ENCODE data around the gene MLXIP. TPM values are rescaled to one million over a fixed set of nuclear protein-coding genes. Genes with fewer than 3 reads are reported as not detected.

Gene MLXIP
- total RNA-seq, 2 experiments from 2014 or later: 17.7 to 26.4 TPM

GRCh38 chr12:122152754-122153153 is 74.2 kb downstream of the MLXIP start:
- no peak for DNase-seq
- Mint-ChIP-seq H3K36me3 (ENCODE audit: low read depth) (no peaks in the 10 kb centered on the region), H3K27me3 (no peaks in the 10 kb centered on the region), H3K9me3 (ENCODE audit: low read depth) (no peaks in the 10 kb centered on the region), H3K27ac (no peak overlapping the region), H3K4me1 (peaks cover 2% of the 10 kb centered on the region), H3K4me3 (no peak overlapping the region)
- POLR2A ChIA-PET: no interaction called here
- no peak for ATAC-seq
- intact Hi-C loops (cut with DNase I, micrococcal nuclease): no loop called here
- CTCF ChIA-PET: no interaction called here

- CTCF ChIA-PET: interaction anchor here (1.2 kb wide), 1 partner anchor 32 kb away, joined by 4 read pairs; no protein-coding TSS in a partner anchor
- Mint-ChIP-seq H3K9me3 (ENCODE audit: low read depth) (no peaks in the 10 kb centered on the region), H3K27ac (no peak overlapping the region), H3K4me1 (no peaks in the 10 kb centered on the region), H3K27me3 (no peaks in the 10 kb centered on the region), H3K36me3 (ENCODE audit: low read depth) (no peaks in the 10 kb centered on the region), H3K4me3 (no peak overlapping the region)
- intact Hi-C loops (cut with DNase I, micrococcal nuclease): loop anchor here in 1 of 2 experiments (5.0 kb wide), 1 partner anchor 37 kb away; no protein-coding TSS in a partner anchor
- DNase-seq: no peak
- POLR2A ChIA-PET: no interaction called here
- no peak for ATAC-seq
Observed at GRCh38 chr12:122155705-122156104, 77.1 kb downstream of the MLXIP start.

- Mint-ChIP-seq H3K36me3 (ENCODE audit: low read depth) (no peaks in the 10 kb centered on the region), H3K4me1 (peaks cover 8% of the 10 kb centered on the region), H3K27me3 (no peaks in the 10 kb centered on the region), H3K27ac (no peak overlapping the region), H3K9me3 (ENCODE audit: low read depth) (no peaks in the 10 kb centered on the region), H3K4me3 (no peak overlapping the region)
- intact Hi-C loops (cut with DNase I, micrococcal nuclease): loop anchor here in 1 of 2 experiments (5.0 kb wide), 1 partner anchor 34 kb away; no protein-coding TSS in a partner anchor
- ATAC-seq (no peak), DNase-seq (no peak)
- POLR2A ChIA-PET: no interaction called here
- CTCF ChIA-PET: no interaction called here
Observed at GRCh38 chr12:122158700-122159285, 80.2 kb downstream of the MLXIP start.

DNA sequence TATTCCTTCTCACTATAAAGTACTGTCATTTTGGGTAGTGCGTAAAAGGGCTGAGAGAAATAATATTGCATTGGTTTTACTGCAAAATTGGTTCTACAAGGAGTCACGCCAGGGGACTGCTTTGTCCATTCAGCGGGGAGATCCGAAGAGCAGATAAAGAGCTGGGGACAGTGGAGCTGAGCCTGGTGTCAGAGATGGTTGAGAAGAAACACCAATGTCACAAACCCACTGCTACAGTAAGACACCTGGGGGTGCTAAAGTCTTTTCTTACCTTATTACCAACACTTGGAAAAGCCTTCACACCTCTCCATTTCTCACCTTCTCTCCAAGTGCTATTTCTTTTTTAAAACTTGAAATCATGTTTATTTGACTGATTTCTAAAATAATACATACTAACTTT is 81.3 kb downstream of the MLXIP start:
- no peaks in the 10 kb centered on the region for H3K36me3 Mint-ChIP-seq (ENCODE audit: low read depth)
- intact Hi-C loops (cut with DNase I, micrococcal nuclease): loop anchor here (1.0 to 5.0 kb wide), 2 partner anchors 31 to 32 kb away; no protein-coding TSS in a partner anchor
- CTCF ChIA-PET: no interaction called here
- peaks cover 2% of the 10 kb centered on the region for H3K27me3 Mint-ChIP-seq
- ATAC-seq (no peak), DNase-seq (no peak)
- no peak overlapping the region for H3K27ac Mint-ChIP-seq
- peaks cover 8% of the 10 kb centered on the region for H3K4me1 Mint-ChIP-seq
- H3K4me3 Mint-ChIP-seq: no peak overlapping the region
- H3K9me3 Mint-ChIP-seq (ENCODE audit: low read depth): no peaks in the 10 kb centered on the region
- POLR2A ChIA-PET: no interaction called here

DNA sequence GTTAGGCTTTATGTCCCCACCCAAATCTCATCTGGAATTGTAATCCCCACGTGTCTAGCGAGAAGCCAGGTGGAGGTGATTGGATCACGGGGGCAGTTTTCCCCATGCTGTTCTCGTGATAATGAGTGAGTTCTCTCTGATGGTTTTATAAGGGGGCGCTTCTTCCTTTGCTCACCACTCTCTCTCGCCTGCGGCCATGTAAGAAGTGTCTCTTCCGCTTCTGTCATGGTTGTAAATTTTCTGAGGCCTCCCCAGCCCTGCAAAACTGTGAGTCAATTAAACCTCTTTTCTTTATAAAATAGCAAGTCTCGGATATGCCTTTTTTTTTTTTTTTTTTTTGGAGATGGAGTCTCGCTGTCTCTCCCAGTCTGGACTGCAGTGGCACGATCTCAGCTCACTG is 82.2 kb downstream of the MLXIP start:
- Mint-ChIP-seq H3K4me3 (no peak overlapping the region), H3K27me3 (peaks cover 4% of the 10 kb centered on the region), H3K36me3 (ENCODE audit: low read depth) (no peaks in the 10 kb centered on the region), H3K4me1 (peaks cover 8% of the 10 kb centered on the region), H3K27ac (no peak overlapping the region), H3K9me3 (ENCODE audit: low read depth) (no peaks in the 10 kb centered on the region)
- no peak for DNase-seq
- intact Hi-C loops (cut with DNase I, micrococcal nuclease): loop anchor here in 1 of 2 experiments (1.0 kb wide), 1 partner anchor 31 kb away; no protein-coding TSS in a partner anchor
- no peak for ATAC-seq
- POLR2A ChIA-PET: no interaction called here
- CTCF ChIA-PET: interaction anchor here (0.7 kb wide), 1 partner anchor 776 kb away, joined by 3 read pairs; no protein-coding TSS in a partner anchor

DNA sequence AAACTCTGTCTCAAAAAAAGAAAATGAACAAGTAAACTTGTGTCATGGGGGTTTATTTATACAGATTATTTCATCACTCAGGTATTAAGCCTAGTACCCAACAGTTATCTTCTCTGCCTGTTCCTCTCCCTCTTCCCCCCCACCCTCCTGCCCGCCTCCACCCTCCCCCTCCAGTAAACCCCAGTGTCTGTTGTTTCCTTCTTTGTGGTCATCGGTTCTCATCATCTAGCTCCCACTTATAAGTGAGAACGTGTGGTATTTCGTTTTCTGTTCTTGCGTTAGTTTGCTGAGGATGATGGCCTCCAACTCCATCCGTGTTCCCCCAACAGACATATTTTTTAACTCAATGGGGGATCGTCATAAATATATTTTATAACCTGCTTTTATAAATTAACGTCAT is 83.1 kb downstream of the MLXIP start:
- Mint-ChIP-seq H3K4me3 (no peak overlapping the region), H3K9me3 (ENCODE audit: low read depth) (no peaks in the 10 kb centered on the region), H3K27ac (no peak overlapping the region), H3K4me1 (peaks cover 12% of the 10 kb centered on the region), H3K36me3 (ENCODE audit: low read depth) (no peaks in the 10 kb centered on the region), H3K27me3 (peaks cover 4% of the 10 kb centered on the region)
- ATAC-seq: peak; percentile 25
- intact Hi-C loops (cut with DNase I, micrococcal nuclease): no loop called here
- DNase-seq: peak; percentile 24
- CTCF ChIA-PET: interaction anchor here (0.6 to 1.0 kb wide), 2 partner anchors 141 to 609 kb away, joined by 3 to 4 read pairs; no protein-coding TSS in a partner anchor
- POLR2A ChIA-PET: interaction anchor here (0.6 kb wide), 1 partner anchor 79 kb away, joined by 3 read pairs; no protein-coding TSS in a partner anchor

DNA sequence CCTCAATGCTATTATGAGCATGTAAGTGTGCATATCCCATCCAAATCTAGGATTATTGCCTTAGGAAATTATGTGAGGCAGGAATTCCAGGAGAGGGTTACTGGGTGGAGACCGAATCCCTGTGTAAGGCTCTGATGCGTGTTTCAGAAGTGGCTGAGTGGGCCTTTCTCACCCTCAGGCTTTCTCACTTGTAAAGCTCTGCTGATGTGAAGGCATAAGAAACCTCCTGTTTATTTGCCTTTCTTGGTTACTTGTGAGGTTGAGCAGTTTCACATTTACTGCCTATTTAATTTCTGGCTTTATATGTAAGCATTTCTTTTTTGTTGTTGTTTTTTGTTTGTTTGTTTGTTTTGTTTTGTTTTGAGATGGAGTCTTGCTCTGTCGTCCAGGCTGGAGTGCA is 84.4 kb downstream of the MLXIP start:
- Mint-ChIP-seq H3K27ac (no peak overlapping the region), H3K27me3 (peaks cover 4% of the 10 kb centered on the region), H3K4me3 (no peak overlapping the region), H3K4me1 (peaks cover 18% of the 10 kb centered on the region), H3K9me3 (ENCODE audit: low read depth) (no peaks in the 10 kb centered on the region), H3K36me3 (ENCODE audit: low read depth) (no peaks in the 10 kb centered on the region)
- ChIA-PET CTCF (interaction anchor here (0.6 to 1.0 kb wide), 3 partner anchors 28 to 94 kb away, joined by 3 to 4 read pairs (median 3); no protein-coding TSS in a partner anchor), POLR2A (interaction anchor here (0.6 kb wide), 1 partner anchor 375 kb away, joined by 3 read pairs; no protein-coding TSS in a partner anchor)
- DNase-seq (no peak), ATAC-seq (no peak)
- intact Hi-C loops (cut with DNase I, micrococcal nuclease): no loop called here

- ATAC-seq: peak; percentile 83
- Mint-ChIP-seq H3K36me3 (ENCODE audit: low read depth) (no peaks in the 10 kb centered on the region), H3K9me3 (ENCODE audit: low read depth) (no peaks in the 10 kb centered on the region), H3K4me3 (no peak overlapping the region), H3K4me1 (peaks cover 16% of the 10 kb centered on the region), H3K27me3 (peaks cover 4% of the 10 kb centered on the region), H3K27ac (no peak overlapping the region)
- POLR2A ChIA-PET: interaction anchor here (0.6 kb wide), 1 partner anchor 100 kb away, joined by 4 read pairs; no protein-coding TSS in a partner anchor
- CTCF ChIA-PET: interaction anchor here (0.6 to 1.8 kb wide), 4 partner anchors 21 to 231 kb away, joined by 3 to 5 read pairs (median 3); no protein-coding TSS in a partner anchor
- intact Hi-C loops (cut with DNase I, micrococcal nuclease): no loop called here
- peak; percentile 78 for DNase-seq
Observed at GRCh38 chr12:122166422-122167349, 88.1 kb downstream of the MLXIP start.

DNA sequence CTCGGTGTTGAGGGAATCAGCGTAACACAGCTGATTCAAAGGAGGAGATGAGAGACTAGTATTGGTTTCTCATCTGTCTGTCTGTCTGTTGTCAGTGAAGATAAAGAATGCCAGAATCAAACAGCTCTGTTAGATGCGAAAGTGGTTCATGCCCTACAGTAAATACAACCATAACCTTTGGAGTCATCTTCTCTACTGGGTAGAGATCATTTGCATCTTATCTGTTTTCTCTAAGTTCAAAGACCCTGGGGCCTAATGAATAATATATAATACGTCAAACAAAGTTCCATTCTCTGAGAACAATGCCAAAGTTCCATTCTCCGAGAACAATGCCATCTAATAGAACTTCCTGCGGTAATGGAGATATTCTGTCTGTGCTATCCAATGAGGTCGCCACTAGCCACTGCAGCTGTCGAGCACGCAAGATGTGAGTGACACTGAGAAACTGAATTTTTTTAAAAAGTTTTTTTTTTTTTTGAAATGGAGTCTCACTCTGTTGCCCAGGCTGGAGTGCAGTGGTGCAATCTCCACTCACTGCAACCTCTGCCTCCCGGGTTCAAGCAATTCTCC is 88.9 kb downstream of the MLXIP start:
- H3K27ac Mint-ChIP-seq: no peak overlapping the region
- H3K4me1 Mint-ChIP-seq: peaks cover 10% of the 10 kb centered on the region
- CTCF ChIA-PET: interaction anchor here (1.1 to 1.8 kb wide), 3 partner anchors 20 to 44 kb away, joined by 3 to 5 read pairs (median 3); no protein-coding TSS in a partner anchor
- ATAC-seq (peak; percentile 38), DNase-seq (no peak)
- H3K4me3 Mint-ChIP-seq: no peak overlapping the region
- no peaks in the 10 kb centered on the region for H3K9me3 Mint-ChIP-seq (ENCODE audit: low read depth)
- POLR2A ChIA-PET: interaction anchor here (0.6 to 0.7 kb wide), 2 partner anchors 99 to 222 kb away, joined by 4 read pairs; no protein-coding TSS in a partner anchor
- H3K27me3 Mint-ChIP-seq: peaks cover 4% of the 10 kb centered on the region
- intact Hi-C loops (cut with DNase I, micrococcal nuclease): no loop called here
- H3K36me3 Mint-ChIP-seq (ENCODE audit: low read depth): no peaks in the 10 kb centered on the region

DNA sequence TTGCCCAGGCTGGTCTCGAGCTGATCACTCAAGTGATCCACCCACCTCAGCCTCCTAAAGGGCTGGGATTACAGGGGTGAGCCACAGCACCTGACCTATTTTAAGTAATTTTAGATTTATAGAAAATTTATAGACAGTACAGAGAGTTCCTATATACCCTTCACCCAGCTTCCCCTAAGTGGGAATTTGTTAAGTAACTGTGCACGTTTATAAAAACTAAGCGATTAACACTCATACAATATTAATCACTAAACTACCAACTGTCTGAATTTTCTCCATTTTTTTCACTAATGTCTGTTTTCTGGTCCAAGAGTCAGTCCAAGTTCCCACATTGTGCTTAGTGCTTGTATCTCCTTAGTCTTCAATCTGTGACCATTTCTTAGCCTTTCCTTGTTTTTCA is 89.9 kb downstream of the MLXIP start:
- no peak overlapping the region for H3K4me3 Mint-ChIP-seq
- intact Hi-C loops (cut with DNase I, micrococcal nuclease): no loop called here
- H3K4me1 Mint-ChIP-seq: peaks cover 10% of the 10 kb centered on the region
- CTCF ChIA-PET: no interaction called here
- POLR2A ChIA-PET: no interaction called here
- H3K9me3 Mint-ChIP-seq (ENCODE audit: low read depth): no peaks in the 10 kb centered on the region
- H3K27ac Mint-ChIP-seq: no peak overlapping the region
- DNase-seq: no peak
- ATAC-seq: no peak
- peaks cover 4% of the 10 kb centered on the region for H3K27me3 Mint-ChIP-seq
- no peaks in the 10 kb centered on the region for H3K36me3 Mint-ChIP-seq (ENCODE audit: low read depth)

- no peak for ATAC-seq
- intact Hi-C loops (cut with DNase I, micrococcal nuclease): no loop called here
Observed at GRCh38 chr12:122171399-122171798, 92.8 kb downstream of the MLXIP start.

More at GRCh38 chr12:122171399-122171798, 92.8 kb downstream of the MLXIP start:
- no peaks in the 10 kb centered on the region for H3K27me3 Mint-ChIP-seq
- no peak overlapping the region for H3K27ac Mint-ChIP-seq
- no peak for DNase-seq
- POLR2A ChIA-PET: no interaction called here
- H3K4me3 Mint-ChIP-seq: no peak overlapping the region
- H3K9me3 Mint-ChIP-seq (ENCODE audit: low read depth): no peaks in the 10 kb centered on the region
- CTCF ChIA-PET: no interaction called here
- H3K36me3 Mint-ChIP-seq (ENCODE audit: low read depth): no peaks in the 10 kb centered on the region
- peaks cover 15% of the 10 kb centered on the region for H3K4me1 Mint-ChIP-seq

Measured in activated CD4-positive, alpha-beta T cell treated with anti-CD3 and anti-CD28 coated beads for 36 hours (primary cell).